B cell (primary cell): Measurements from ENCODE around the gene BRMS1. TPM values are rescaled to one million over a fixed set of nuclear protein-coding genes. Genes with fewer than 3 reads are reported as not detected.
A peak's percentile ranks its signal among the peaks of the same experiment; 100 is the strongest.

ENCODE experiments used
- ATAC-seq: fragments of 200-7000 bp; cut with Tn5 transposase; one replicate; pipeline ENCODE4 v1.10.0; 2021; ENCODE audit warnings: low read depth, mild to moderate bottlenecking, moderate number of reproducible peaks, moderate library complexity
- CTCF ChIA-PET: fragments of 350-600 bp; sonication (Branson Sonifier 250); formaldehyde crosslinking; loops from one replicate; lab custom pipeline; 2021; ENCODE audit warnings: antibody characterized with exemption, inconsistent platforms; lab: Charles Lee
- POLR2A ChIA-PET: fragments of 350-600 bp; sonication (Branson Sonifier 250); formaldehyde crosslinking; loops from one replicate; lab custom pipeline; 2021; ENCODE audit warnings: antibody characterized with exemption; lab: Charles Lee
- DNase-seq: peaks from one replicate; pipeline ENCODE4 v3.0.0; 2013
- H2AFZ ChIP-seq: 2 replicates; pipeline ENCODE4 v1.6.1; 2012; ENCODE audit warnings: mild to moderate bottlenecking, low read depth, low read length; ENCODE audit not compliant: insufficient read depth, poor library complexity, severe bottlenecking
- H3K27ac ChIP-seq, 2 donors: 1 replicate in 1 of 2; 2 replicates in 1 of 2; pipeline ENCODE4 v1.5.1; 2012 to 2013; ENCODE audit warnings: low read length in 2 of 2, mild to moderate bottlenecking in 2 of 2, moderate library complexity in 1 of 2
- H3K27me3 ChIP-seq, 4 experiments: fragments of 200-600 bp in 1 of 4; sonication (generic) in 1 of 4; replicated peaks in 1 of 4; 1 replicate in 2 of 4; 2 replicates in 2 of 4; pipeline versions ENCODE4 v1.6.1 to v1.7.0; 2013 to 2016; ENCODE audit warnings: low read length in 3 of 4, mild to moderate bottlenecking in 2 of 4, mixed read lengths in 1 of 4, moderate library complexity in 1 of 4; ENCODE audit not compliant: insufficient read depth in 4 of 4, control insufficient read depth in 3 of 4; ENCODE audit errors: control extremely low read depth in 1 of 4
- H3K36me3 ChIP-seq, 2 experiments: replicated peaks in 1 of 2; 1 replicate in 1 of 2; 2 replicates in 1 of 2; pipeline versions ENCODE4 v1.6.1 to v1.7.1; 2013; ENCODE audit warnings: low read length in 1 of 2; ENCODE audit not compliant: insufficient read depth in 2 of 2, control insufficient read depth in 1 of 2; ENCODE audit errors: control extremely low read depth in 1 of 2, extremely low read depth in 1 of 2
- H3K4me1 ChIP-seq, 2 donors: fragments of 200-600 bp in 1 of 2; sonication (generic) in 1 of 2; 1 replicate in 1 of 2; 2 replicates in 1 of 2; pipeline versions ENCODE4 v1.5.1 to v1.6.1; 2013 to 2017; ENCODE audit warnings: low read length in 2 of 2; ENCODE audit not compliant: control insufficient read depth in 2 of 2, insufficient read depth in 2 of 2
- H3K4me2 ChIP-seq: replicated peaks from 2 replicates; pipeline ENCODE3; 2012; ENCODE audit warnings: mild to moderate bottlenecking, low read depth, low read length; ENCODE audit not compliant: poor library complexity, severe bottlenecking
- H3K4me3 ChIP-seq, 5 experiments: fragments of 200-600 bp in 1 of 5; sonication (generic) in 1 of 5; 1 replicate in 3 of 5; 2 replicates in 2 of 5; pipeline versions ENCODE4 v1.5.1 to v1.7.0; 2011 to 2016; ENCODE audit warnings: low read length in 4 of 5, mild to moderate bottlenecking in 4 of 5, low read depth in 2 of 5, control low read depth in 1 of 5, moderate library complexity in 1 of 5; ENCODE audit not compliant: insufficient read depth in 1 of 5; ENCODE audit errors: control extremely low read depth in 1 of 5, extremely low read depth in 1 of 5
- H3K79me2 ChIP-seq: fragments of 200-600 bp; sonication (generic); one replicate; pipeline ENCODE4 v1.6.0; 2016; ENCODE audit warnings: low read length; ENCODE audit not compliant: control insufficient read depth, insufficient read depth
- H3K9ac ChIP-seq: fragments of 200-600 bp; sonication (generic); 2 replicates; pipeline ENCODE4 v1.6.1; 2017; ENCODE audit warnings: mild to moderate bottlenecking, low read length, moderate library complexity
- H3K9me3 ChIP-seq, 3 donors: one replicate each; pipeline versions ENCODE4 v1.6.1 to v1.7.1; 2013; ENCODE audit warnings: low read length in 2 of 3; ENCODE audit not compliant: control insufficient read depth in 2 of 3, insufficient read depth in 1 of 3; ENCODE audit errors: control extremely low read depth in 1 of 3
- H4K20me1 ChIP-seq: 2 replicates; pipeline ENCODE4 v1.6.0; 2012; ENCODE audit warnings: mild to moderate bottlenecking, low read length; ENCODE audit not compliant: insufficient read depth, control insufficient read depth, poor library complexity, severe bottlenecking
- H3K27ac Mint-ChIP-seq: one replicate; pipeline ENCODE4 v1.8.0; 2021; ENCODE audit warnings: mixed read lengths
- H3K27me3 Mint-ChIP-seq: one replicate; pipeline ENCODE4 v1.8.0; 2021; ENCODE audit warnings: mixed read lengths
- H3K4me1 Mint-ChIP-seq: one replicate; pipeline ENCODE4 v1.8.0; 2021; ENCODE audit warnings: mixed read lengths
- H3K4me3 Mint-ChIP-seq: one replicate; pipeline ENCODE4 v1.8.0; 2021; ENCODE audit warnings: mixed read lengths
- H3K9me3 Mint-ChIP-seq: one replicate; pipeline ENCODE4 v1.8.0; 2022; ENCODE audit warnings: mixed read lengths; ENCODE audit not compliant: insufficient read depth
- CTCF ChIP-seq: fragments of 200-600 bp; IDR thresholded peaks from one replicate; pipeline ENCODE4 v1.8.0; 2022; ENCODE audit warnings: antibody characterized with exemption, mild to moderate bottlenecking
- EZH2 ChIP-seq: IDR thresholded peaks from 2 replicates; pipeline ENCODE4 v1.6.1; 2012; ENCODE audit warnings: borderline replicate concordance, low read depth, mild to moderate bottlenecking, moderate library complexity, low read length; ENCODE audit not compliant: insufficient read depth, poor library complexity, severe bottlenecking
- WGBS: methylation state at CpG from one replicate; pipeline ENCODE4 v1.1.5; 2013; ENCODE audit warnings: missing lambda C conversion rate; ENCODE audit not compliant: insufficient coverage; 5-methylcytosine and 5-hydroxymethylcytosine counted together
- intact Hi-C: fragments of 100-400 bp; cut with micrococcal nuclease; formaldehyde crosslinking; loops from one replicate; pipeline ENCODE4 v1.10.0; 2022
- polyA plus RNA-seq: library from polyadenylated mRNA; depleted of rRNA; stranded (reverse); fragments of >200 nt; gene quantifications from 2 replicates; pipeline ENCODE4 v1.2.3, GENCODE V29; 2012
- total RNA-seq, 2 donors: library from RNA; stranded (reverse); fragments of 120-200 nt in 1 of 2; gene quantifications; 1 replicate in 1 of 2; 2 replicates in 1 of 2; pipeline versions ENCODE4 v1.2.3 to v1.2.4, GENCODE V29; 2013 to 2022

Gene BRMS1
- total and polyA plus RNA-seq, 2 donors (not counting 1 experiment from before 2014, with no cell fraction given) = 51.2 to 58.3 TPM

GRCh38 chr11:66367561-66368312 is 22.8 kb upstream of the BRMS1 start:
- peak overlapping the region; percentile 23 for H3K4me3 Mint-ChIP-seq
- no peak overlapping the region for H3K4me2 ChIP-seq
- H3K4me1 ChIP-seq = peaks cover 8 to 14% of the 10 kb centered on the region in 2 donors
- no peaks in the 10 kb centered on the region for H3K27me3 Mint-ChIP-seq
- no peak for ATAC-seq
- peaks cover 0 to 10% (median 0%) of the 10 kb centered on the region in 3 donors for H3K9me3 ChIP-seq
- ChIA-PET POLR2A (interaction anchor here (0.6 kb wide), 1 partner anchor 543 kb away, joined by 4 read pairs; no protein-coding TSS in a partner anchor), CTCF (interaction anchor here (1.0 to 1.6 kb wide), 3 partner anchors 19 to 56 kb away, joined by 3 to 6 read pairs (median 3); no protein-coding TSS in a partner anchor)
- peaks cover 9% of the 10 kb centered on the region for H3K4me1 Mint-ChIP-seq
- intact Hi-C loops = no loop called here
- no peak overlapping the region for H2AFZ ChIP-seq
- no peak overlapping the region for H3K27ac Mint-ChIP-seq
- no peak for TF ChIP-seq EZH2
- TF ChIP-seq CTCF = no peak
- H3K4me3 ChIP-seq = no peak overlapping the region
- H3K36me3 ChIP-seq = no peaks in the 10 kb centered on the region
- no peaks in the 10 kb centered on the region for H3K27me3 ChIP-seq
- H3K9me3 Mint-ChIP-seq = no peaks in the 10 kb centered on the region
- DNase-seq = no peak
- WGBS = 95% methylated on average over 15 of the region's 15 CpGs
- H3K9ac ChIP-seq = no peak overlapping the region
- no peaks in the 10 kb centered on the region for H3K79me2 ChIP-seq
- H3K27ac ChIP-seq = no peak overlapping the region
- H4K20me1 ChIP-seq = no peaks in the 10 kb centered on the region

GRCh38 chr11:66366844-66367477 is 22.1 kb upstream of the BRMS1 start:
- Histone ChIP-seq H3K4me1 (peaks cover 4 to 7% of the 10 kb centered on the region in 2 donors), H3K27ac (no peak overlapping the region), H3K36me3 (no peaks in the 10 kb centered on the region), H4K20me1 (no peaks in the 10 kb centered on the region), H3K79me2 (no peaks in the 10 kb centered on the region), H3K4me2 (no peak overlapping the region), H3K9me3 (peaks cover 0 to 10% (median 0%) of the 10 kb centered on the region in 3 donors), H2AFZ (no peak overlapping the region), H3K9ac (no peak overlapping the region), H3K27me3 (no peaks in the 10 kb centered on the region), H3K4me3 (no peak overlapping the region)
- intact Hi-C loops = no loop called here
- POLR2A ChIA-PET = interaction anchor here (0.6 kb wide), 1 partner anchor 542 kb away, joined by 4 read pairs; no protein-coding TSS in a partner anchor
- CTCF ChIA-PET = interaction anchor here (0.6 to 1.6 kb wide), 5 partner anchors 10 to 85 kb away, joined by 3 to 6 read pairs (median 3); no protein-coding TSS in a partner anchor
- no peak for TF ChIP-seq CTCF
- no peak for TF ChIP-seq EZH2
- WGBS = 100% methylated on average over 4 of the region's 8 CpGs
- ATAC-seq (no peak), DNase-seq (no peak)
- H3K4me1 Mint-ChIP-seq = peaks cover 3% of the 10 kb centered on the region
- no peaks in the 10 kb centered on the region for H3K27me3 Mint-ChIP-seq
- H3K27ac Mint-ChIP-seq = no peak overlapping the region
- H3K4me3 Mint-ChIP-seq = no peak overlapping the region
- no peaks in the 10 kb centered on the region for H3K9me3 Mint-ChIP-seq
